Spleen (tissue), 7 donors: Measurements from ENCODE around the gene ATP2B3.

ENCODE experiments used
- CTCF ChIP-seq, 11 experiments: fragments of 200-600 bp in 7 of 11; fragments of 450-650 bp in 4 of 11; sonication (generic) in 4 of 11; IDR thresholded peaks in 8 of 11; conservative IDR thresholded peaks in 3 of 11; 1 replicate in 7 of 11; 2 replicates in 4 of 11; pipeline versions ENCODE4 v1.4.0 to v1.8.0; 2016 to 2021; ENCODE audit warnings: antibody characterized with exemption in 11 of 11, inconsistent platforms in 4 of 11, mild to moderate bottlenecking in 1 of 11
- POLR2A ChIP-seq, 3 donors: fragments of 450-650 bp; IDR thresholded peaks; one replicate each; pipeline ENCODE4 v1.5.1; 2017; ENCODE audit warnings: antibody characterized with exemption in 3 of 3, mild to moderate bottlenecking in 1 of 3
- POLR2AphosphoS5 ChIP-seq, 3 donors: sonication (generic); formaldehyde crosslinking; IDR thresholded peaks; one replicate each; pipeline ENCODE4 v1.5.1; 2017; ENCODE audit warnings: antibody characterized with exemption in 3 of 3
- donor health status: DM: no; HTN: no; CAD: no; lungs with moderate emphysema.
- donor health status: DM: no; HTN: no; CAD: no.
- donor health status: DM: no; HTN: no; CAD: no.

DNA sequence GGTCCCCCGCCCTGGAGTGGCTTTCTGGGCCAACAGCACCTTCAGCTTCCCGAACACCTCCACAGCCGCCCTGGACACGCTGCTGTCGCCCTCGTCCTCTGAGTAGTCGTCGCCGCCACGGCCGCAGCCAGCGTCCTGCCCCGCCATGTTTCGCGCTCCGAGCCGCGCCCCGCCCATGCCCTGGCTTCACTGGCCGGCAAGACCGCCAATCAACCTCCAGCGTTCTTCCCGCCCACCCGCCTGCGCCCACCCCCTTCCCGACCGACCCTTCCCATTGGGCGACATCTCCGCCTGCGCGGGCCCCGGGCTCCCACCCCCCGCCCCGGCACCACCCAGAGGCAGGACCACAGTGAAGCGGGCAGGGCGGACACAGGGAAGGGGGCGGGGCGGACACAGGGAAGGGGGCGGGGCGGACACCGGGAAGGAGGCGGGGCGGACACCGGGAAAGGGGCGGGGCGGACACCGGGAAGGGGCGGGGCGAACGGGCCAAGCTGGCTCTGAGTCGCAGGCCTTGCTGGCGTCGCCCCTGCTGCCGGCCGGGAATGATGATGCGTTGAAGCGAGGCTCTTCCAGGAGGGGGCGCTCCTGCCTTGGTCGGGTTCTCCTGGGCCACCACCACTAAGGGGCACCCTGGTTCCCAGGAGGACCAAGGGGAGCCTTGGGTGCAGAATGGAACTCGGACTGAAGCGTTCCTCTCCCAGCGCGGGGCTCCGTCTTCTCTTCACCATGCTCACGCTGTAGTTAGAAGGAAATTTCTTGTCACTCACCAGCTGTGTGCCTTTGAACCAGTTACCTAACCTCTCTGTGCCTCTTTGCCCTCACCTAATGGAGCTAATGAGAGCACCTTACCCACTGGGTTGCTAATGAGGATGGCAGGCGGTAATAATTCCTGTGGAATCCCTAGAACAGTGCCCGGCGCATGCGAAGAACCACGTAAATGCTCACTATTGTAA, 46.8 kb upstream of the ATP2B3 start, which contains the start of gene HAUS7:
- TF ChIP-seq CTCF (IDR thresholded peaks at IDR 0.05 in 8 of 11, conservative IDR thresholded peaks at IDR 0.05 in 3 of 11) (peak; percentile 51 to 87 (median 65)), POLR2A (IDR thresholded peaks at IDR 0.05) (no peak), POLR2AphosphoS5 (IDR thresholded peaks at IDR 0.05) (peak; percentile 73 to 87 (median 79))
